GM12878 (cell line): ENCODE data around the gene CLEC2A. TPM values are rescaled to one million over a fixed set of nuclear protein-coding genes. Genes with fewer than 3 reads are reported as not detected.
A peak's percentile ranks its signal among the peaks of the same experiment; 100 is the strongest.

Experiments used
- ATAC-seq: fragments of 200-7000 bp; cut with Tn5 transposase; 3 replicates; pipeline ENCODE4 v1.9.1; 2020; ENCODE audit warnings: mild to moderate bottlenecking, moderate library complexity
- BruUV-seq: library from RNA; stranded (reverse); fragments of 400-500 nt; replicated peaks from 2 replicates; lab custom pipeline; 2021; lab: Mats Ljungman, UMichigan
- CTCF ChIA-PET: fragments of 300-600 bp; sonication (Branson Sonifier 250); formaldehyde crosslinking; extraction: SDS; loops from one replicate; lab custom pipeline; 2021; ENCODE audit warnings: inconsistent platforms; lab: Yijun Ruan, JAX
- POLR2A ChIA-PET: fragments of 350-600 bp; formaldehyde crosslinking; extraction: SDS; loops from one replicate; lab custom pipeline; 2021; ENCODE audit warnings: inconsistent platforms; lab: Charles Lee
- RAD21 ChIA-PET: fragments of 300-600 bp; sonication (Branson Sonifier 250); formaldehyde crosslinking; loops from one replicate; lab custom pipeline; 2023; ENCODE audit warnings: antibody characterized with exemption; ENCODE audit not compliant: unreplicated experiment; lab: Charles Lee
- SMC1A ChIA-PET: fragments of 300-600 bp; sonication (Branson Sonifier 250); formaldehyde crosslinking; loops from one replicate; lab custom pipeline; 2023; ENCODE audit not compliant: unreplicated experiment, uncharacterized antibody; lab: Charles Lee
- DNase-seq: peaks from one replicate; pipeline ENCODE4 v3.0.0-alpha.2; 2011; ENCODE audit warnings: low read depth, low spot score
- FAIRE-seq: peaks from 3 replicates; lab custom pipeline; 2011; peaks lifted over from hg19 to GRCh38; lab: Jason Lieb, UNC
- H2AFZ ChIP-seq: 2 replicates; pipeline ENCODE4 v1.6.0; 2011; ENCODE audit warnings: low read depth, low read length, control low read depth; ENCODE audit not compliant: control insufficient read depth
- H3K27ac ChIP-seq: 2 replicates; pipeline ENCODE4 v1.5.1; 2011; ENCODE audit warnings: control low read depth; ENCODE audit not compliant: control insufficient read depth, insufficient read depth
- H3K27me3 ChIP-seq, 2 experiments: replicated peaks in 1 of 2; 2 replicates each; pipeline versions ENCODE4 v1.6.0 to v1.6.1; 2011; ENCODE audit warnings: low read length in 1 of 2; ENCODE audit not compliant: control insufficient read depth in 2 of 2, insufficient read depth in 2 of 2
- H3K36me3 ChIP-seq, 2 experiments: 2 replicates each; pipeline ENCODE4 v1.5.1; 2011; ENCODE audit warnings: low read length in 1 of 2; ENCODE audit not compliant: control insufficient read depth in 2 of 2, insufficient read depth in 2 of 2
- H3K4me1 ChIP-seq: 2 replicates; pipeline ENCODE4 v1.6.1; 2011; ENCODE audit warnings: mild to moderate bottlenecking, low read length, moderate library complexity, mixed read lengths; ENCODE audit not compliant: control insufficient read depth, insufficient read depth
- H3K4me2 ChIP-seq: 2 replicates; pipeline ENCODE4 v1.6.0; 2011; ENCODE audit warnings: control low read depth; ENCODE audit not compliant: control insufficient read depth, insufficient read depth
- H3K4me3 ChIP-seq: fragments of 200-600 bp; sonication (generic); 2 replicates; pipeline ENCODE4 v1.5.1; 2016
- H3K79me2 ChIP-seq: 2 replicates; pipeline ENCODE4 v1.6.0; 2011; ENCODE audit warnings: low read length; ENCODE audit not compliant: control insufficient read depth, insufficient read depth
- H3K9ac ChIP-seq: 2 replicates; pipeline ENCODE4 v1.8.0; 2011; ENCODE audit warnings: low read length, control low read depth, mixed read lengths; ENCODE audit not compliant: control insufficient read depth, insufficient read depth
- H3K9me3 ChIP-seq: replicated peaks from 3 replicates; pipeline ENCODE4 v1.5.1; 2011; ENCODE audit warnings: mild to moderate bottlenecking, low read length; ENCODE audit not compliant: control insufficient read depth, insufficient read depth
- H4K20me1 ChIP-seq: 2 replicates; pipeline ENCODE4 v1.6.0; 2011; ENCODE audit not compliant: control insufficient read depth, insufficient read depth
- BCL11A ChIP-seq: IDR thresholded peaks from 2 replicates; pipeline ENCODE4 v1.6.1; 2011; ENCODE audit warnings: low read depth, low read length
- CEBPB ChIP-seq, 2 experiments: fragments of 150-350 bp in 1 of 2; IDR thresholded peaks; 2 replicates each; pipeline ENCODE4 v1.6.1; 2012 to 2014; ENCODE audit warnings: low read depth in 2 of 2, low read length in 2 of 2, borderline replicate concordance in 1 of 2, inconsistent platforms in 1 of 2
- CTCF ChIP-seq, 3 experiments: IDR thresholded peaks in 2 of 3; conservative IDR thresholded peaks in 1 of 3; 2 replicates each; pipeline ENCODE4 v1.5.1; 2011; ENCODE audit warnings: low read depth in 3 of 3, low read length in 3 of 3, mild to moderate bottlenecking in 3 of 3, control low read depth in 2 of 3, moderate library complexity in 2 of 3, inconsistent platforms in 1 of 3, mixed read lengths in 1 of 3; ENCODE audit not compliant: control insufficient read depth in 2 of 3, insufficient read depth in 1 of 3; ENCODE audit errors: extremely low read depth in 1 of 3
- EP300 ChIP-seq, 2 experiments: fragments of 150-350 bp in 1 of 2; IDR thresholded peaks; 2 replicates each; pipeline ENCODE4 v1.6.1; 2011 to 2012; ENCODE audit warnings: low read depth in 2 of 2, low read length in 2 of 2, borderline replicate concordance in 1 of 2, improper control_type of control experiment in 1 of 2, inconsistent platforms in 1 of 2; ENCODE audit not compliant: control insufficient read depth in 1 of 2
- HDAC2 ChIP-seq: fragments of 200-600 bp; sonication (generic); IDR thresholded peaks from 2 replicates; pipeline ENCODE4 v1.6.1; 2017
- LARP7 ChIP-seq: fragments of 450-650 bp; IDR thresholded peaks from 2 replicates; pipeline ENCODE4 v1.6.1; 2017; ENCODE audit warnings: mild to moderate bottlenecking
- POLR2AphosphoS5 ChIP-seq: IDR thresholded peaks from 2 replicates; pipeline ENCODE4 v1.6.1; 2011; ENCODE audit warnings: mild to moderate bottlenecking, low read length, inconsistent platforms
- RAD21 ChIP-seq: IDR thresholded peaks from 2 replicates; pipeline ENCODE4 v1.6.1; 2011; ENCODE audit warnings: mild to moderate bottlenecking, low read depth, low read length, moderate library complexity; ENCODE audit not compliant: insufficient read depth
- SMC3 ChIP-seq: IDR thresholded peaks from 2 replicates; pipeline ENCODE4 v1.6.1; 2011; ENCODE audit warnings: low read length, improper control_type of control experiment, borderline replicate concordance
- WGBS: methylation state at CpG from one replicate; pipeline ENCODE4 v1.1.6; 2016; ENCODE audit warnings: low lambda C conversion rate; ENCODE audit not compliant: insufficient replicate concordance, insufficient coverage; ENCODE audit errors: missing lambda C conversion rate; 5-methylcytosine and 5-hydroxymethylcytosine counted together
- in situ Hi-C: fragments of 300-500 bp; cut with MboI; formaldehyde crosslinking; loops from 9 replicates; pipeline ENCODE4 v1.14.3; 2018; ENCODE audit warnings: mixed read lengths
- intact Hi-C: fragments of 100-400 bp; cut with micrococcal nuclease; formaldehyde crosslinking; loops from one replicate; pipeline ENCODE4 v1.14.2; 2022; ENCODE audit not compliant: unreplicated experiment
- polyA plus RNA-seq, 11 experiments: library from polyadenylated mRNA; depleted of rRNA in 4 of 11; unstranded in 6 of 11; stranded (reverse) in 5 of 11; fragments of >200 nt; fragmentation: Nextera tagmentation in 4 of 11; fragmentation: Illumina TruSeq in 1 of 11; extraction: Ambion mirVana in 4 of 11; extraction: Trizol in 1 of 11; gene quantifications; 1 replicate in 1 of 11; 2 replicates in 10 of 11; pipeline versions ENCODE4 v1.2.1 to v1.2.3, GENCODE V29; 2011 to 2016; ENCODE audit warnings: inconsistent platforms in 2 of 11, missing spikeins in 2 of 11, low read depth in 1 of 11
- total RNA-seq, 4 experiments: library from RNA; depleted of rRNA in 3 of 4; stranded (reverse); fragments of >200 nt in 3 of 4; fragmentation: Illumina TruSeq in 1 of 4; extraction: Trizol in 1 of 4; gene quantifications; 2 replicates each; pipeline versions ENCODE4 v1.2.1 to v1.2.3, GENCODE V29; 2013 to 2021

CLEC2A gene
- total and polyA plus RNA-seq, 10 of the 15 experiments (the other 5 are each of a cell fraction or from before 2014, with no cell fraction given), result not detected

GRCh38 chr12:9940375-9940774, 8.2 kb upstream of the CLEC2A start:
- ChIA-PET POLR2A (no interaction called here), CTCF (interaction anchor here (0.6 to 2.4 kb wide), 23 partner anchors 8 to 213 kb away, joined by 3 to 13 read pairs (median 3); partner anchors contain the start of genes CLEC12B and CLEC2A), SMC1A (interaction anchor here (0.7 to 1.8 kb wide), 11 partner anchors 8 to 292 kb away, joined by 3 to 11 read pairs (median 3); partner anchors contain the start of genes CLEC12B and CLEC7A), RAD21 (interaction anchor here (0.6 to 2.7 kb wide), 10 partner anchors 45 to 212 kb away, joined by 3 to 12 read pairs (median 3); partner anchors contain the start of gene CLEC12B)
- ATAC-seq (no peak), FAIRE-seq (peak; percentile 70), DNase-seq (no peak)
- H2AFZ ChIP-seq, result no peak overlapping the region
- no TSS peak for BruUV-seq
- no peaks in the 10 kb centered on the region for H4K20me1 ChIP-seq
- no peak overlapping the region for H3K4me3 ChIP-seq
- no peaks in the 10 kb centered on the region for H3K36me3 ChIP-seq
- peaks cover 0 to 3% of the 10 kb centered on the region in 2 experiments; a peak in 2 of 4 replicates for H3K27me3 ChIP-seq
- H3K9me3 ChIP-seq, result no peaks in the 10 kb centered on the region
- H3K4me2 ChIP-seq, result no peak overlapping the region
- intact Hi-C loops, result no loop called here
- in situ Hi-C loops, result no loop called here
- no peak overlapping the region for H3K9ac ChIP-seq
- no peak overlapping the region for H3K27ac ChIP-seq
- WGBS, result 2% methylated on average over 2 of the region's 2 CpGs
- TF ChIP-seq POLR2AphosphoS5 (no peak), SMC3 (peak; percentile 52; the same call in 1 of the 2 replicates), HDAC2 (no peak), CTCF (IDR thresholded peaks at IDR 0.05 in 2 of 3, conservative IDR thresholded peaks at IDR 0.05 in 1 of 3; ENCODE audit: control insufficient read depth in 2 of 3, extremely low read depth in 1 of 3, insufficient read depth in 1 of 3, low read depth in 3 of 3, low read length in 3 of 3) (peak; percentile 39 to 47 (median 47); a peak in 5 of 6 replicates), BCL11A (no peak), LARP7 (no peak), EP300 (IDR thresholded peaks at IDR 0.05; ENCODE audit: borderline replicate concordance in 1 of 2, control insufficient read depth in 1 of 2, low read depth in 2 of 2, low read length in 2 of 2) (no peak), CEBPB (IDR thresholded peaks at IDR 0.05; ENCODE audit: borderline replicate concordance in 1 of 2, low read depth in 2 of 2, low read length in 2 of 2) (no peak), RAD21 (peak; percentile 61)
- no peaks in the 10 kb centered on the region for H3K79me2 ChIP-seq
- no peaks in the 10 kb centered on the region for H3K4me1 ChIP-seq
